SK-N-SH treated with all-trans-retinoic acid at 6 μM for 48 hours (cell line): Measurements from ENCODE around the gene OR2A5.

ENCODE experiments used
- ATAC-seq: fragments of 200-7000 bp; cut with Tn5 transposase; 3 replicates; pipeline ENCODE4 v1.9.1; 2020; ENCODE audit warnings: mild to moderate bottlenecking, moderate library complexity
- ARNTL ChIP-seq: fragments of 450-650 bp; formaldehyde crosslinking; IDR thresholded peaks from 2 replicates; pipeline ENCODE4 v1.5.0; 2020; ENCODE audit warnings: low read depth, mild to moderate bottlenecking, moderate library complexity, borderline replicate concordance
- BACH2 ChIP-seq: fragments of 250-450 bp; sonication (Bioruptor Pico); IDR thresholded peaks from 2 replicates; pipeline ENCODE4 v1.9.0; 2021; ENCODE audit warnings: mild to moderate bottlenecking, borderline replicate concordance
- CSDC2 ChIP-seq: fragments of 250-450 bp; sonication (Bioruptor Pico); IDR thresholded peaks from 2 replicates; pipeline ENCODE4 v1.5.0; 2020; ENCODE audit warnings: mild to moderate bottlenecking, moderate library complexity
- CSRNP3 ChIP-seq: fragments of 250-450 bp; sonication (Bioruptor Pico); IDR thresholded peaks from 2 replicates; pipeline ENCODE4 v1.5.1; 2021; ENCODE audit warnings: mild to moderate bottlenecking, moderate library complexity
- ESRRG ChIP-seq: fragments of 250-450 bp; sonication (Bioruptor Pico); IDR thresholded peaks from 2 replicates; pipeline ENCODE4 v1.6.1; 2021; ENCODE audit warnings: mild to moderate bottlenecking
- GLIS3 ChIP-seq: fragments of 250-450 bp; sonication (Bioruptor Pico); IDR thresholded peaks from 2 replicates; pipeline ENCODE4 v1.5.0; 2020; ENCODE audit warnings: mild to moderate bottlenecking, moderate library complexity
- ISL1 ChIP-seq: fragments of 250-450 bp; sonication (Bioruptor Pico); IDR thresholded peaks from 2 replicates; pipeline ENCODE4 v2.1.2; 2022; ENCODE audit warnings: mild to moderate bottlenecking, moderate library complexity
- OSR1 ChIP-seq: fragments of 250-450 bp; sonication (Bioruptor Pico); IDR thresholded peaks from 2 replicates; pipeline ENCODE4 v1.8.0; 2022; ENCODE audit warnings: moderate library complexity, mild to moderate bottlenecking, inconsistent platforms
- POU6F1 ChIP-seq: fragments of 250-450 bp; sonication (Bioruptor Pico); IDR thresholded peaks from 2 replicates; pipeline ENCODE4 v1.8.0; 2021; ENCODE audit warnings: low read depth, mild to moderate bottlenecking, moderate library complexity, borderline replicate concordance
- PPARA ChIP-seq: fragments of 250-450 bp; sonication (Bioruptor Pico); IDR thresholded peaks from 2 replicates; pipeline ENCODE4 v1.5.0; 2020; ENCODE audit warnings: mild to moderate bottlenecking, borderline replicate concordance
- RARB ChIP-seq: fragments of 250-450 bp; sonication (Bioruptor Pico); IDR thresholded peaks from 2 replicates; pipeline ENCODE4 v1.8.0; 2021; ENCODE audit warnings: mild to moderate bottlenecking, moderate library complexity
- SNAI2 ChIP-seq: fragments of 250-450 bp; sonication (Bioruptor Pico); IDR thresholded peaks from 2 replicates; pipeline ENCODE4 v1.5.0; 2020; ENCODE audit warnings: mild to moderate bottlenecking, moderate library complexity
- TCF4 ChIP-seq: fragments of 250-450 bp; sonication (Bioruptor Pico); IDR thresholded peaks from 2 replicates; pipeline ENCODE4 v1.8.0; 2021; ENCODE audit warnings: mild to moderate bottlenecking, moderate library complexity, borderline replicate concordance
- TOX ChIP-seq: fragments of 250-450 bp; sonication (Bioruptor Pico); IDR thresholded peaks from 2 replicates; pipeline ENCODE4 v1.8.0; 2021; ENCODE audit warnings: mild to moderate bottlenecking, moderate library complexity, borderline replicate concordance
- ZC3H10 ChIP-seq: fragments of 250-450 bp; sonication (Bioruptor Pico); IDR thresholded peaks from 2 replicates; pipeline ENCODE4 v1.5.1; 2021; ENCODE audit warnings: mild to moderate bottlenecking, moderate library complexity
- ZFP3 ChIP-seq: fragments of 250-450 bp; sonication (Bioruptor Pico); IDR thresholded peaks from 2 replicates; pipeline ENCODE4 v1.5.0; 2020; ENCODE audit warnings: mild to moderate bottlenecking, moderate library complexity
- ZFP30 ChIP-seq: fragments of 450-650 bp; formaldehyde crosslinking; IDR thresholded peaks from 2 replicates; pipeline ENCODE4 v1.5.0; 2022; ENCODE audit warnings: mild to moderate bottlenecking, moderate library complexity
- ZNF565 ChIP-seq: fragments of 450-650 bp; formaldehyde crosslinking; conservative IDR thresholded peaks from 2 replicates; pipeline ENCODE4 v1.5.0; 2020; ENCODE audit warnings: low read depth, mild to moderate bottlenecking, moderate library complexity
- ZNF70 ChIP-seq: fragments of 450-650 bp; formaldehyde crosslinking; IDR thresholded peaks from 2 replicates; pipeline ENCODE4 v1.5.0; 2020; ENCODE audit warnings: mild to moderate bottlenecking, moderate library complexity
- ZNF8 ChIP-seq: fragments of 450-650 bp; formaldehyde crosslinking; IDR thresholded peaks from 2 replicates; pipeline ENCODE4 v1.5.0; 2020; ENCODE audit warnings: mild to moderate bottlenecking, moderate library complexity
- TF ChIP-seq, protein P1 (sequence below): fragments of 250-450 bp; sonication (Bioruptor Pico); IDR thresholded peaks from 2 replicates; pipeline ENCODE4 v1.5.1; 2020; ENCODE audit warnings: low read depth, mild to moderate bottlenecking, moderate library complexity
- TF ChIP-seq, protein P2 (sequence below): fragments of 250-450 bp; sonication (Bioruptor Pico); IDR thresholded peaks from 2 replicates; pipeline ENCODE4 v1.5.0; 2020; ENCODE audit warnings: mild to moderate bottlenecking, moderate library complexity

OR2A5 gene

DNA sequence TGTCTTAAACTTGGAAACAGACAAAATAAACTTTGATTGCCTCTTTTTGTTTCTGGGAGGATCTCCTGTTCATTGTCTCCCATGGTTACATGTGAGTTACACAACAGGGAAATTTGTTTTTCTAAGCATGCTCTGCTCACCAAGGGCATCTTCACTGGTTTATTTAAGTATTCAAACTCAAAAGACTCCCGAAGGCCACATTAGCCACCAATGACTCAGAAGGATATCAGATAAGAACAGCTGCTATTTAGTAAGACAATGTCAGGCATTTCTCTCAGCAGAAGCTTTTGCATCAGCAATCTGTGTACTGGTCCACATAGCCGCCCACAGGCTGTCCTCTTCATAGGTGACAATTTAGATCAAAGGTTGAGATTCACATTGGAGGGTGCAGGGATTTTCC is 29.3 kb upstream of the OR2A5 start:
- TF ChIP-seq ESRRG (CRISPR knock-in tag) (no peak), ZC3H10 (no peak), PPARA (CRISPR knock-in tag) (no peak), CSDC2 (CRISPR knock-in tag) (no peak), ZNF565 (CRISPR knock-in tag) (no peak), ZNF8 (CRISPR knock-in tag) (no peak), TOX (CRISPR knock-in tag) (no peak)
- ATAC-seq = peak; percentile 93

DNA sequence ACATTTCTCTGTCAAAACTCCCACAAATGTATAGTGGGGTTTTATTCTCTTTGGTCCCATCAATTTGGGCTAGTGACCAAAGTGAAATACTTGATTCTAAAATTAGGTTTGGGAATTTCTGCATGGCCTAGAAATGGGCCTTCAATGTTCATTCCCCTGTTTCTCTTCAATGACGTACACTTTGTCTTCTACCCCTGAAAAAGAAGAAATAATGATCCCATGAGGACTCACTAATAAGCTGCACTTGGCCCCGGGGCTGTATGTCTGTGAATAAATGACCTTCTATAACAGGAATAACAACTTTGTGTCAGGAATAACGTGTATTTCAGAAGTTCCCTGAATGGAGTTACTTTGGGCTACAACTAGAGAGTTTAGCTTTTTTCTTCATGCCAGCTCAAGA is 28.4 kb upstream of the OR2A5 start:
- TF ChIP-seq ARNTL (CRISPR knock-in tag) (no peak), SNAI2 (CRISPR knock-in tag) (no peak), ISL1 (no peak), ZNF8 (CRISPR knock-in tag) (no peak), ZFP3 (CRISPR knock-in tag) (no peak), ESRRG (CRISPR knock-in tag) (no peak), TCF4 (CRISPR knock-in tag) (no peak)
- no peak for ATAC-seq

DNA sequence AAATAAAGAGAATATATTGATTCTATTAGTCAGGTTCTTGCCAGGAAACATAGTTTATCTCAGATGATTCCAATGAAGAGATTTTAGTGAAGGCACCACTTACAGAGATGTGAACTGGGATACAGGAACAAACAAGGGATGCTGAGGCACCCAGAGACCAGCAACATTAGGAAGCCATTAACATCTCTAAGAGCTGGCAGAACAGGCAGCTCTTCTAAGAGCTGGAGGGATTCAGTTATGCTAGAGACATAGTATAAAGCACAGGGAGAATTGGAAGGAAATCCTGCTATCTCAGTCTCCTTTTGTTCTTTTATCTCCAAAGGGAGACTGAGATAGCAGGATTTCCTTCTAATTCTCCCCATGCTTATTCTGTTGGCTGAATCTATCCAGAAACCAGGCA is 26.6 kb upstream of the OR2A5 start:
- no peak for TF ChIP-seq CSRNP3 (CRISPR knock-in tag)
- no peak for TF ChIP-seq ZNF70 (CRISPR knock-in tag)
- TF ChIP-seq ISL1 = no peak
- no peak for TF ChIP-seq ZFP30
- TF ChIP-seq ZC3H10 = no peak
- no peak for TF ChIP-seq ZNF565 (CRISPR knock-in tag)
- TF ChIP-seq GLIS3 (CRISPR knock-in tag) = no peak
- TF ChIP-seq, protein P1, sequence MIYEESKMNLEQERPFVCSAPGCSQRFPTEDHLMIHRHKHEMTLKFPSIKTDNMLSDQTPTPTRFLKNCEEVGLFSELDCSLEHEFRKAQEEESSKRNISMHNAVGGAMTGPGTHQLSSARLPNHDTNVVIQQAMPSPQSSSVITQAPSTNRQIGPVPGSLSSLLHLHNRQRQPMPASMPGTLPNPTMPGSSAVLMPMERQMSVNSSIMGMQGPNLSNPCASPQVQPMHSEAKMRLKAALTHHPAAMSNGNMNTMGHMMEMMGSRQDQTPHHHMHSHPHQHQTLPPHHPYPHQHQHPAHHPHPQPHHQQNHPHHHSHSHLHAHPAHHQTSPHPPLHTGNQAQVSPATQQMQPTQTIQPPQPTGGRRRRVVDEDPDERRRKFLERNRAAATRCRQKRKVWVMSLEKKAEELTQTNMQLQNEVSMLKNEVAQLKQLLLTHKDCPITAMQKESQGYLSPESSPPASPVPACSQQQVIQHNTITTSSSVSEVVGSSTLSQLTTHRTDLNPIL (CRISPR knock-in tag) = no peak
- TF ChIP-seq ZNF8 (CRISPR knock-in tag) = no peak
- TF ChIP-seq, protein P2, sequence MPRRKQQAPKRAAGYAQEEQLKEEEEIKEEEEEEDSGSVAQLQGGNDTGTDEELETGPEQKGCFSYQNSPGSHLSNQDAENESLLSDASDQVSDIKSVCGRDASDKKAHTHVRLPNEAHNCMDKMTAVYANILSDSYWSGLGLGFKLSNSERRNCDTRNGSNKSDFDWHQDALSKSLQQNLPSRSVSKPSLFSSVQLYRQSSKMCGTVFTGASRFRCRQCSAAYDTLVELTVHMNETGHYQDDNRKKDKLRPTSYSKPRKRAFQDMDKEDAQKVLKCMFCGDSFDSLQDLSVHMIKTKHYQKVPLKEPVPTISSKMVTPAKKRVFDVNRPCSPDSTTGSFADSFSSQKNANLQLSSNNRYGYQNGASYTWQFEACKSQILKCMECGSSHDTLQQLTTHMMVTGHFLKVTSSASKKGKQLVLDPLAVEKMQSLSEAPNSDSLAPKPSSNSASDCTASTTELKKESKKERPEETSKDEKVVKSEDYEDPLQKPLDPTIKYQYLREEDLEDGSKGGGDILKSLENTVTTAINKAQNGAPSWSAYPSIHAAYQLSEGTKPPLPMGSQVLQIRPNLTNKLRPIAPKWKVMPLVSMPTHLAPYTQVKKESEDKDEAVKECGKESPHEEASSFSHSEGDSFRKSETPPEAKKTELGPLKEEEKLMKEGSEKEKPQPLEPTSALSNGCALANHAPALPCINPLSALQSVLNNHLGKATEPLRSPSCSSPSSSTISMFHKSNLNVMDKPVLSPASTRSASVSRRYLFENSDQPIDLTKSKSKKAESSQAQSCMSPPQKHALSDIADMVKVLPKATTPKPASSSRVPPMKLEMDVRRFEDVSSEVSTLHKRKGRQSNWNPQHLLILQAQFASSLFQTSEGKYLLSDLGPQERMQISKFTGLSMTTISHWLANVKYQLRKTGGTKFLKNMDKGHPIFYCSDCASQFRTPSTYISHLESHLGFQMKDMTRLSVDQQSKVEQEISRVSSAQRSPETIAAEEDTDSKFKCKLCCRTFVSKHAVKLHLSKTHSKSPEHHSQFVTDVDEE (CRISPR knock-in tag) = no peak
- ATAC-seq = no peak

- no peak for ATAC-seq
- TF ChIP-seq RARB = no peak
- TF ChIP-seq TOX (CRISPR knock-in tag) = no peak
- TF ChIP-seq GLIS3 (CRISPR knock-in tag) = no peak
- no peak for TF ChIP-seq ZFP30
- TF ChIP-seq BACH2 (CRISPR knock-in tag) = no peak
- TF ChIP-seq TCF4 (CRISPR knock-in tag) = no peak
- TF ChIP-seq POU6F1 (CRISPR knock-in tag) = no peak
- TF ChIP-seq OSR1 (CRISPR knock-in tag) = no peak
- TF ChIP-seq ZNF8 (CRISPR knock-in tag) = no peak
- TF ChIP-seq, all 23 proteins: peak for 0
These were observed 25.4 kb upstream of the OR2A5 start for GRCh38 chr7:144023171-144023827.
